ENCODE data around the gene AGAP3.
A peak's percentile ranks its signal among the peaks of the same experiment; 100 is the strongest.

Gene AGAP3

DNA sequence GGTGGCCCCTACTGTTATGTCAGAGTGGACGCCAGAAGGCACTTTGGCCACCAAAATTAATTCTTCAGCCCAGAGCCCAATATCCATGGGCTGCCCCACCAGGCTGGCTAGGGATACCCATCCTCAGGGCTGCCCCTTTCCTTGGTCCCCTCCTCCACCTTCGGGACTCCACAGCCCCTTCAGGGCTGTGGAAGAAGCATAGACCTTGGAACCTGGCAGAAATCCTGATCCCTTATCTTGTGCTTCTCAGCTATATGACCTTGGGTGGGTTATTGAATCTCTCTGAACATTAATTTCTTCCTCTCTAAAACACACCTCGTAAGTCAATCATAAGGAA, 2.5 kb upstream of the AGAP3 start:
- peak overlapping the region; percentile 73 for H3K4me3 ChIP-seq (ENCODE audit: control insufficient read depth, low read depth, low read length)
- DNase-seq (ENCODE audit: low read depth) = no peak
- no peak for TF ChIP-seq CTCF (conservative IDR thresholded peaks at IDR 0.05; ENCODE audit: control insufficient read depth, insufficient read depth, low read depth, low read length)

DNA sequence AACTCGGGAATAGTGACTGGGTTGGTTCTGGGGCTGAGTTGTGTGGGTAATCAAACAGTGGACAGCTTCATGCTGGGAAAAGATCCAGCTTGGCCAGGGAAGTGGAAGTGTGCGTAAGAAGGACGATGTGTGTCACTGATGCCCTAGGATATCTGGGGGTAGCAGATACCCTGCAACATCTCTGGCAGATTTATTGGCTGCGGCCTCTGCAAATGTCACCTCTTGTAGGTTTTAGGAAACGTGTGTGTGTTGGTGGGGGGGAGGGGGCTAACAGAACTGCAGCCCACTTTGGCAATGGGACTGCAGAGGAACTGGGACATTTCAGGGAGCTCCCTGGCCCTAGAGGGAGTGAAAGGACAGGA, 965 bp upstream of the AGAP3 start:
- peak; percentile 40 for DNase-seq (ENCODE audit: low read depth)
- no peak overlapping the region for H3K4me3 ChIP-seq (ENCODE audit: control insufficient read depth, low read depth, low read length)
- TF ChIP-seq CTCF (conservative IDR thresholded peaks at IDR 0.05; ENCODE audit: control insufficient read depth, insufficient read depth, low read depth, low read length) = no peak

DNA sequence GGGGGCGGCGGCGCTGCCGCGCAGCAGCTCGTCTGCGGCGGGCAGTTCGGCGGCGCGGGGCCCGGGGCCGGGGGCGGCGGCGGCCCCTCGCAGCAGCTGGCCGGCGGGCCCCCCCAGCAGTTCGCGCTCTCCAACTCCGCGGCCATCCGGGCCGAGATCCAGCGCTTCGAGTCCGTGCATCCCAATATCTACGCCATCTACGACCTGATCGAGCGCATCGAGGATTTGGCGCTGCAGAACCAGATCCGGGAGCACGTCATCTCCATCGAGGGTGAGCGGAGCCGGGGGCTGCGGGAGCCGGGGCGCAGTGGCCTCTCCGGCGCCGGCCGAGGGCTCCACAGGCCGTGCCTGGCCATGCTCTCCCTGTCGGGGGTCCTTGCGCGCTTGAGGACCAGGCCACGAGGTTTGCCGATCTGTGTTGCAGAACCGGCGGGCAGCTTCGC, 548 bp downstream of the AGAP3 start:
- no peak for TF ChIP-seq CTCF (conservative IDR thresholded peaks at IDR 0.05; ENCODE audit: control insufficient read depth, insufficient read depth, low read depth, low read length)
- DNase-seq (ENCODE audit: low read depth) = peak; percentile 46
- H3K4me3 ChIP-seq (ENCODE audit: control insufficient read depth, low read depth, low read length) = peak overlapping the region; percentile 74

DNA sequence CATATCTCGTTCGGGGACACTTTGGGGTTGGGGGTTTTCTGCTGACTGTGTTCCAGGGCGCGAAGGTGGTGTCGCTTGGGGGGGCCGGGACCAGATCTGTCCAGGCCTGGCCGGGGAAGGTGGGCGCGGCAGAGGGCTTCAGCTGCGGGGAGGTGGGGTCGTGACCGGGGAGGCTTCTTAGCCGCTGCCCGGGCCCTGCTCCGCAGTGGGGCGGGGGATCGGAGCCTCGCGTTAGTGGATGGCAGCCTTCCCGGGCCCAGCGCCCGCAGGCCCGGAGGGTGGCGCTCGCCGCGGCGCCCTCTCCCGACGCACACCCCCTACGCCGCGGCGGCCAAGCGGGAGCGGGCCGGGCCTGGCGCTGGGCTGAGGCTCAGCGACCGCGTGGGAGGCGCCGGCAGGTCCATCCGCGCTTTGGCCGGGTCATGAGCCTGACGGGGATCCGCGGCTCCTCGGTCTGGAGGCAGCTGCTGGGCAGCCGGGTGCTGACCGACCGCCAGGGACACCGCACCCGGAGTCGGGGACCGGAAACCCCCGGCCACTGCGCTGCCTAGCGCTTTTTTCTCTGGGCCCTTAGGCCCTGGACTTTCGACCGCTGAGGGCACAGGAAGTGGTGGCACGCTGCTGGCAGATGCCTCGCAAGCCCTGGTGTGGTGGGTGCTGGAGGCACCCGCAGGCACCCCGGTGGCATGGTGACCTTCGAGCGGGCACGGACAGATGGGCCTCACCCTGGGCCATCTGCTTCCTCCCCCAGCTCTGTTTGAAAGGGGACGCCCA, 1.2 kb downstream of the AGAP3 start:
- peak overlapping the region; percentile 74 for H3K4me3 ChIP-seq (ENCODE audit: control insufficient read depth, low read depth, low read length)
- DNase-seq (ENCODE audit: low read depth) = peak; percentile 53
- no peak for TF ChIP-seq CTCF (conservative IDR thresholded peaks at IDR 0.05; ENCODE audit: control insufficient read depth, insufficient read depth, low read depth, low read length)

- DNase-seq (ENCODE audit: low read depth) = peak; percentile 41
- no peak for TF ChIP-seq CTCF (conservative IDR thresholded peaks at IDR 0.05; ENCODE audit: control insufficient read depth, insufficient read depth, low read depth, low read length)
- peak overlapping the region; percentile 74 for H3K4me3 ChIP-seq (ENCODE audit: control insufficient read depth, low read depth, low read length)
Observed at GRCh38 chr7:151088019-151088855, 2.0 kb downstream of the AGAP3 start.

- peak; percentile 79 for DNase-seq (ENCODE audit: low read depth)
- H3K4me3 ChIP-seq (ENCODE audit: control insufficient read depth, low read depth, low read length) = peak overlapping the region; percentile 74
- no peak for TF ChIP-seq CTCF (conservative IDR thresholded peaks at IDR 0.05; ENCODE audit: control insufficient read depth, insufficient read depth, low read depth, low read length)
Observed at GRCh38 chr7:151088856-151089699, 2.8 kb downstream of the AGAP3 start.
